NCI-H526 treated with DMSO at 0.1 percent for 48 hours (cell line): ENCODE results near the gene PDGFB.

Experiments used
- DNase-seq: peaks from one replicate; lab custom pipeline; 2025; lab: John Stamatoyannopoulos, UW

Gene PDGFB

DNA sequence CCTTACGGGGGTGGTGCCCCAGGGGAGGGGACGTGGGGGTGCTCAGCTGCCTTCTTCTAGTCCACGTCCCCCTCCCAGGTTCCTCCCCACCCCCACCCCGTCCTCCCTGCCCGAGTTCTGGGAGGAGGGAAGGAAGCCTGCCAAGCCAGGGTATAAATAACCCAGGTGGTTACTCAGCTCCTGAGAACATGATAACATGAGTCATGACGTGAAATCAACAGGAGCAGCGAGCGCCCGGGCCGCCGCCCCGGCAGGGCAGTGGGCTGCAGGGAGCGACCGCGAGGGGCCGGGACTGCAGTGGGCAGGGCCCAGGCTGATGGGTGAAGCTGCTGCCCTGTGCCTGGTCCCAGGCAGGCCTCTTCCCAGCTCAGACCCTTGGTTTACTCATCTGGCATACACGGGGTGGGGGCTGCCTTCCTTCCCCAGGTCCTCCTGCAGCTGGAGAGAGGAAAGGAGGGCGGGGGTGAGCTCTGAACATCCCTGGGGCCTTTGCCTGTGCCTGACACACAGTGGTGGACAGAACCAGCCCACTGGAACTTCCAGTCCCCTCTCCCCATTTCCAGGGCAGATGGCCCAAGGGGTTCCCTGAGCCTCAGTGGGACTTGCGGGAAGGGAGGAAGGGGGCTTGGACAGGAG lies 8.8 kb upstream of the PDGFB start:
- DNase-seq: no peak

DNA sequence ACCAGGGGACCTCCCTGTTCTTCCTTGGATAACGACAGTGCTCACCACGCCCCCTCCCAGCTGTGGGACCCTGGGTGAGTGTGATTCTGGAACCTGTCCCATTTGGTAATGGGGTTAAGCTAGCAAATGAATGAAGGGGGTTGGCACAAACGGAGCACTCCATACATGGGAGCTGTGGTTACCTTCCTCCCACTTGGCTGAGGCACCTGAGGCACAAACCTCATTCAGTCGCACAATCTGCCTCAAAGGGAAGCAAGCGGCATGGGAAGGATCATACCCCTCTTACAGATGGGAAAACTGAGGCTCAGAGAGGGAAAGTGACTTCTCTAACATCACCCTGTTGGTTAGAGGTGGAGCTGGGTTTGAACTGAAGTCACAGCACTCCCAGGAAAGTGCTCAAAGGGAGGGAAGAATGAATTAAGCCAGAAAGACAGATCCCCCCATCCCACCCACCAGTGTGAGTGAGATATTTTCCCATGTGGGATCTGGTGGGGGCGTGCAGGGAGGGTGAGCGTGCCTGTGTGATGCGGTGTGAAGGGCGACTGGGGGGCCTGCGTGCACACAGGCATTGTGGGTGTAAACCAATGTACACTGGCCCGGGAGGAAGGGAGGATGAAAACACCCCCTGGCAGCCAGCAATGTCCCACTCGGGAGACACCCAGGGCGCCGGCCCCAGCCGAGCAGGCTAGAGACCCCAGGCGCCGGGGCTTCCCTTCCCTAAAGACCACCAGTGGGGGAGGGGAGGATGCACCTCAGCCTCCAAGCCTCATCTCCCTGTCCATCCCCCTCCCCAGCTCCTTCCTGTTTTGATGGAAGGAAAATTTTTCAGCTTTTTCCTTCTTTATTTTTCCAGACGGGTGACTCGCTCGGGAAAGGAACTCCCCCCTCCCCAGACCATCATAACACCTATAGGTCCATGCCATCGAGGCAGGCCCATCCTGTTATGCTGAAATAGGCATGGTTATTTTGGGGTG lies 8.0 kb upstream of the PDGFB start:
- no peak for DNase-seq

DNA sequence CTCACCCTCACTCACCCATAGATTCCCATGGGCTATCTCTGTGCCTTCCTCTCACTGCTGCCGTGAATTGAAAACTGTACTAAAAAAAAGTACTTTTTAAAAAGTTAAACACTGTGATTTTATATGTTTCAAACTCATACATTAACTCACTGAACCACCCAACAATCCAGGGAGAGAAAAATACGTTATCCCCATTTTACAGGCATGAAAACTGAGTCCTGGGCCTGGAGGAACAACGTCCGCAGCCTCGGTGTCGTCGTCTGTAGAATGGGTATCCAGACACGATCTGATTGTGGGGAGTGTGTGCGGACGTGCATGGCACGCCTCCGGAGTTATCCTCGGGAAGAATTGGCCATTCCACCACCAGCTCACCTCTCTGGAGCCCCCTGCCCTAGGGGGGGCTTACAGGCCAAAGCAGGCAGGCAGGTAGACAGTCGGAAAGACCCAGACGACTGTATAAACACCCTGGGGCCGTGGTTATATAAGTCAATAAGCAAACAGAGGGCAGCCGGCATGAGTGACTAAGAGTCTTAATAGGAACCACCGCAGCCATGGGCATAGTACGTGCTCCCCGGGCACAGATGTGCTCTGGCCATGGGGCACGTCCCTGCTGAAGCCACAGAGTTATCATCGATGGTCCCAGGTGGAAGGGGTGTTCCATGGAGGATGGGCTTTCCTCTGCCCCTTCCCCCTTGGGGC lies 7.1 kb upstream of the PDGFB start:
- no peak for DNase-seq

GRCh38 chr22:39250838-39251237 lies 6.1 kb upstream of the PDGFB start:
- no peak for DNase-seq

- DNase-seq: no peak
Observed at GRCh38 chr22:39250131-39250530, 5.3 kb upstream of the PDGFB start.

GRCh38 chr22:39249086-39249704 lies 4.4 kb upstream of the PDGFB start:
- DNase-seq: no peak

- no peak for DNase-seq
Observed at GRCh38 chr22:39248254-39248653, 3.5 kb upstream of the PDGFB start.

DNA sequence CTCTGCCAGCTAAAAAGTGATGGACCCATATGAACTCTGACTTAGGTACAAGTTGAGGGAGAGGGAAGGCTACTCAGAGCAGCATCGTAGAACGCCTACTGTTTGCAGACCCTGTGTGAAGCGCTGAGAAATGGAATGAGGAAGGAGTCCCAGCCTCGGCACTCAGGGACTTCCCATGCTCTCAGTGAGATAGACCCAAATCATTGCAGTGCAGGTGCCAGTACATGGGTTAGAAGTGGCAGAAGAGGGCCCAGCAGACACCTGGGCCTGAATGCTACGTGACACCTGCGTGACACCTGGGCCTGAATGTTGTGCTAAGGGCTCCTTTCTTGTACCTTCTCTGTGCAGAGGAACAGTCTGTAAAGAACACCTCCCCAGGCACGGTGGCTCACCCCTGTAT lies 2.6 kb upstream of the PDGFB start:
- no peak for DNase-seq

DNA sequence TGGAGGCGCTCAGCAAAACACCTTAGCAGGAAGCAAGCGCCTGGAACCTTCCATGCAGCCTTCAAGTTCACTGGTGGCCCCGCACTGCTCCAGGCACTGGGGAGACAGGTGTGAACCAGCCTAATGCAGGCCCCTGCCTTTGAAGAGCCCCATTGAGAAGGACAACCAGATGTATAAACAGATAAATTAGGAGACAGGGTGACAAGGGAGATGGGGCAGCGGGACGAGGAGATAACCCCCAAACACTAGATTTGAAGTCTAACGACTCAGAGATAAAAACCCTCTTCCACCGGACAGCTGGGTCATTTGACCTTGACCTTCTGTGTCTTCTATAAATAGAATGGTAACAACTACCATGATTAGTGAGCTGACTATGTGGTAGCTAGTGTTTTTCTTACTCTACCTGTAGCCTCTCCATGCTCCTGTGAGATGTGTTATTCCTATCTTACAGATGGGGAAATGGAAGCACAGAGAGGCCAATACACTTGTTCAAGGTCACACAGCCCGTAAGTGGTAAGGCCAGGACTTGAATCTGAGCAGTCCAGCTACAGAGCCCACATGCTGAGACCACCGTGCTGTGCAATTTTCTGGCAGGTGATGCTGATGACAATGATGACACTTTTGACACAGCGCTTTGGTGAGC lies 2.0 kb upstream of the PDGFB start:
- DNase-seq: no peak

- no peak for DNase-seq
Observed at GRCh38 chr22:39246217-39246616, 1.4 kb upstream of the PDGFB start.

- no peak for DNase-seq
Observed at GRCh38 chr22:39245130-39246039, 603 bp upstream of the PDGFB start.

DNA sequence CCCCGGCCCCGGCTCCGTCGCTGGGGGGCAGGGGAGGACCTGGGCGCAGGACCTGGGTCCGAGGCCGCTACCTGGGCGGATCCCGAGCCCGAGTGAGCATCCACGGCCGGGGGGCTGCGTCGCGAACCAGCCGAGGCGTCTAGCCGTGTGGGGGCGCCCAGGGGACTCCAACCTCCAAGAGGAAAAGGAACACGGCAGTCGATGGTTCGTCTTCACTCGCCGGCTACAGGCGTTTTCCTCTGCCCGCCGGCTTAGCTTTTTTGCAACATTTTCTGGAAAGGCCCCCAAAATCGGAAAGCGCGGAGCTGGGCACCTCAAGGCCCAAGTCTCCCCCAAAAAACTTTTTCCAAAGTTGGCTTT lies 666 bp downstream of the PDGFB start:
- DNase-seq: no peak

- no peak for DNase-seq
Observed at GRCh38 chr22:39243439-39244135, 1.2 kb downstream of the PDGFB start.

- peak; percentile 31 for DNase-seq
Observed at GRCh38 chr22:39242595-39243438, 2.0 kb downstream of the PDGFB start.

DNA sequence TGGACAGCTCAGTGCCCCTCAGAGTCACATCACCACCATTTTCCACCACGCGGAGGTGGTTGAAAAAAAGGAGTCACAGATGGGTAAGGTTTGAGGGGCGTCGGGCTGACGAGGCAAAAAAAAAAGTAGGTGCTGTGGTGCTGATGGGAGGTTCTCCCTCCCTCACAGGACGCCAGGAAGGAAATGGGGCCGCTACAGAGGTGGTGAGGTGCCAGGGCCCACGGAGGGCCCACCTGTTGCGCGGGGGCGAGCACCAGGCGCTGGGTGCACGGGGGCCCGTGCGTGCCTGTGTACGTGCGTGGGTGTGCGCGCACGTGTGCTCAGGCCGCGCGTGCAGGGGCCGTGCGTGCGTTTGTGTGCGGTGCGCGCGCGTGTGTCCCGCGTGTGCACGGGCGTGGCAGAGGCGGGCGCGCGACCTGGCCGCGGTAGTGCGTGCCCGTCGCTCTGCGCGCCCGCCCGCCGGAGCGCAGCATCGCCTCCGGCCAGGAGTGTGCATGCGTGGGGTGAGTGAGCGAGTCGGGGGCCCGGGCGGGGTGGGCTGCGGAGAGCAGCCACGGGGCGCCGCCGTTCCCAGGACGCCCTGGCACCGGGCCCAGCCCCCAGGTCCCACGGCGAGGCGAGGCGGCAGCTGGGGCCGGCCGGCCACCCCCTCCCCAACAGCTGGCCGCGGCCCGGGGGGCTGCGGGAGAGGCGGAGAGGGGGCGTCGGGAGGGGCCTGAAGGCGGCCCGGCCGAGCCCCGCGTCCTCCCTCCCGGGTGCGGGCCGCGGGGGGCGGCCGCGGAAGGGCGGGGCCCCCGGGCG lies 2.8 kb downstream of the PDGFB start:
- DNase-seq: no peak

- peak; percentile 20 for DNase-seq
Observed at GRCh38 chr22:39240831-39241793, 3.7 kb downstream of the PDGFB start.
